Erythroblast (primary cell): Measurements from ENCODE around the gene LRCH2.

ENCODE experiments used
- GATA1 ChIP-seq: IDR thresholded peaks from 2 replicates; pipeline ENCODE4 v1.6.1; 2011; ENCODE audit warnings: low read depth, mild to moderate bottlenecking, control low read depth, low read length, moderate library complexity
- POLR2A ChIP-seq: IDR thresholded peaks from 2 replicates; pipeline ENCODE4 v1.6.1; 2011; ENCODE audit warnings: mild to moderate bottlenecking, low read length

GRCh38 chrX:115112411-115112810, 121.5 kb downstream of the LRCH2 start:
- TF ChIP-seq POLR2A (no peak), GATA1 (no peak)
